K562 (cell line): Measurements from ENCODE around the gene COASY. TPM values are rescaled to one million over a fixed set of nuclear protein-coding genes. Genes with fewer than 3 reads are reported as not detected.
A peak's percentile ranks its signal among the peaks of the same experiment; 100 is the strongest.

Experiments
- FOXO4 ChIP-seq: fragments of 450-650 bp; formaldehyde crosslinking; IDR thresholded peaks from 2 replicates; pipeline ENCODE4 v1.4.0; 2020; ENCODE audit warnings: mild to moderate bottlenecking, moderate library complexity
- IFI16 ChIP-seq: fragments of 250-450 bp; sonication (Bioruptor Pico); IDR thresholded peaks from 2 replicates; pipeline ENCODE4 v2.1.2; 2022; ENCODE audit warnings: mild to moderate bottlenecking, inconsistent platforms
- MAZ ChIP-seq, 2 experiments: fragments of 450-650 bp in 1 of 2; sonication (generic) in 1 of 2; formaldehyde crosslinking; IDR thresholded peaks in 1 of 2; conservative IDR thresholded peaks in 1 of 2; 2 replicates each; pipeline versions ENCODE4 v1.4.0 to v1.5.0; 2020; ENCODE audit warnings: mild to moderate bottlenecking in 1 of 2, missing genetic modification reagents in 1 of 2
- RAD21 ChIP-seq, 2 experiments: fragments of 250-450 bp in 1 of 2; fragments of 450-650 bp in 1 of 2; sonication (Bioruptor Pico) in 1 of 2; formaldehyde crosslinking in 1 of 2; IDR thresholded peaks in 1 of 2; conservative IDR thresholded peaks in 1 of 2; 2 replicates each; pipeline versions ENCODE4 v1.4.0 to v1.8.0; 2020 to 2022; ENCODE audit warnings: mild to moderate bottlenecking in 2 of 2, moderate library complexity in 1 of 2
- TAF1 ChIP-seq: IDR thresholded peaks from 2 replicates; pipeline ENCODE4 v1.6.1; 2011; ENCODE audit warnings: mild to moderate bottlenecking, low read length, moderate library complexity; ENCODE audit not compliant: insufficient read depth, control insufficient read depth, severe bottlenecking; ENCODE audit errors: extremely low read depth
- polyA plus RNA-seq, 8 experiments: library from polyadenylated mRNA; depleted of rRNA in 4 of 8; stranded (reverse) in 5 of 8; unstranded in 3 of 8; fragments of >200 nt; fragmentation: Nextera tagmentation in 2 of 8; fragmentation: Illumina TruSeq in 1 of 8; extraction: Ambion mirVana in 2 of 8; extraction: Trizol in 1 of 8; gene quantifications; 2 replicates each; pipeline versions ENCODE4 v1.2.1 to v1.2.3, GENCODE V29; 2011 to 2014; ENCODE audit warnings: inconsistent platforms in 1 of 8, missing spikeins in 1 of 8
- total RNA-seq, 7 experiments: library from RNA; depleted of rRNA in 6 of 7; stranded (reverse); fragments of >200 nt in 6 of 7; fragmentation: Illumina TruSeq in 2 of 7; extraction: Trizol in 2 of 7; gene quantifications; 2 replicates each; pipeline versions ENCODE4 v1.2.1 to v1.2.3, GENCODE V29; 2011 to 2021; ENCODE audit warnings: low replicate concordance in 1 of 7
- TF ChIP-seq, protein P1 (sequence below), 2 experiments: fragments of 450-650 bp; conservative IDR thresholded peaks; 2 replicates each; pipeline ENCODE4 v1.6.1; 2017; ENCODE audit warnings: mild to moderate bottlenecking in 2 of 2, moderate library complexity in 2 of 2
- TF ChIP-seq, protein P2 (sequence below): sonication (generic); formaldehyde crosslinking; IDR thresholded peaks from 2 replicates; pipeline ENCODE4 v1.8.1; 2022; ENCODE audit warnings: missing genetic modification reagents
- TF ChIP-seq, protein P3 (sequence below): sonication (generic); formaldehyde crosslinking; IDR thresholded peaks from 2 replicates; pipeline ENCODE4 v1.8.0; 2022; ENCODE audit warnings: mild to moderate bottlenecking, missing genetic modification reagents

Gene COASY
- total and polyA plus RNA-seq, 9 of the 15 experiments (the other 6 are each of a cell fraction or from before 2014, with no cell fraction given), result 25.4 to 175 (median 62.3) TPM

- TF ChIP-seq TAF1 (no peak), IFI16 (CRISPR knock-in tag) (no peak), FOXO4 (no peak), RAD21 (CRISPR knock-in tag; conservative IDR thresholded peaks at IDR 0.05 in 1 of 2, IDR thresholded peaks at IDR 0.05 in 1 of 2) (peak; percentile 58 to 80), MAZ (CRISPR knock-in tag; conservative IDR thresholded peaks at IDR 0.05 in 1 of 2, IDR thresholded peaks at IDR 0.05 in 1 of 2) (peak; percentile 12 to 93; a peak in 2 of 4 replicates)
- TF ChIP-seq, protein P1, sequence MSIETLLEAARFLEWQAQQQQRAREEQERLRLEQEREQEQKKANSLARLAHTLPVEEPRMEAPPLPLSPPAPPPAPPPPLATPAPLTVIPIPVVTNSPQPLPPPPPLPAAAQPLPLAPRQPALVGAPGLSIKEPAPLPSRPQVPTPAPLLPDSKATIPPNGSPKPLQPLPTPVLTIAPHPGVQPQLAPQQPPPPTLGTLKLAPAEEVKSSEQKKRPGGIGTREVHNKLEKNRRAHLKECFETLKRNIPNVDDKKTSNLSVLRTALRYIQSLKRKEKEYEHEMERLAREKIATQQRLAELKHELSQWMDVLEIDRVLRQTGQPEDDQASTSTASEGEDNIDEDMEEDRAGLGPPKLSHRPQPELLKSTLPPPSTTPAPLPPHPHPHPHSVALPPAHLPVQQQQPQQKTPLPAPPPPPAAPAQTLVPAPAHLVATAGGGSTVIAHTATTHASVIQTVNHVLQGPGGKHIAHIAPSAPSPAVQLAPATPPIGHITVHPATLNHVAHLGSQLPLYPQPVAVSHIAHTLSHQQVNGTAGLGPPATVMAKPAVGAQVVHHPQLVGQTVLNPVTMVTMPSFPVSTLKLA (conservative IDR thresholded peaks at IDR 0.05), result no peak
- TF ChIP-seq, protein P2, sequence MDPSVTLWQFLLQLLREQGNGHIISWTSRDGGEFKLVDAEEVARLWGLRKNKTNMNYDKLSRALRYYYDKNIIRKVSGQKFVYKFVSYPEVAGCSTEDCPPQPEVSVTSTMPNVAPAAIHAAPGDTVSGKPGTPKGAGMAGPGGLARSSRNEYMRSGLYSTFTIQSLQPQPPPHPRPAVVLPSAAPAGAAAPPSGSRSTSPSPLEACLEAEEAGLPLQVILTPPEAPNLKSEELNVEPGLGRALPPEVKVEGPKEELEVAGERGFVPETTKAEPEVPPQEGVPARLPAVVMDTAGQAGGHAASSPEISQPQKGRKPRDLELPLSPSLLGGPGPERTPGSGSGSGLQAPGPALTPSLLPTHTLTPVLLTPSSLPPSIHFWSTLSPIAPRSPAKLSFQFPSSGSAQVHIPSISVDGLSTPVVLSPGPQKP (CRISPR knock-in tag), result no peak
- TF ChIP-seq, protein P3, sequence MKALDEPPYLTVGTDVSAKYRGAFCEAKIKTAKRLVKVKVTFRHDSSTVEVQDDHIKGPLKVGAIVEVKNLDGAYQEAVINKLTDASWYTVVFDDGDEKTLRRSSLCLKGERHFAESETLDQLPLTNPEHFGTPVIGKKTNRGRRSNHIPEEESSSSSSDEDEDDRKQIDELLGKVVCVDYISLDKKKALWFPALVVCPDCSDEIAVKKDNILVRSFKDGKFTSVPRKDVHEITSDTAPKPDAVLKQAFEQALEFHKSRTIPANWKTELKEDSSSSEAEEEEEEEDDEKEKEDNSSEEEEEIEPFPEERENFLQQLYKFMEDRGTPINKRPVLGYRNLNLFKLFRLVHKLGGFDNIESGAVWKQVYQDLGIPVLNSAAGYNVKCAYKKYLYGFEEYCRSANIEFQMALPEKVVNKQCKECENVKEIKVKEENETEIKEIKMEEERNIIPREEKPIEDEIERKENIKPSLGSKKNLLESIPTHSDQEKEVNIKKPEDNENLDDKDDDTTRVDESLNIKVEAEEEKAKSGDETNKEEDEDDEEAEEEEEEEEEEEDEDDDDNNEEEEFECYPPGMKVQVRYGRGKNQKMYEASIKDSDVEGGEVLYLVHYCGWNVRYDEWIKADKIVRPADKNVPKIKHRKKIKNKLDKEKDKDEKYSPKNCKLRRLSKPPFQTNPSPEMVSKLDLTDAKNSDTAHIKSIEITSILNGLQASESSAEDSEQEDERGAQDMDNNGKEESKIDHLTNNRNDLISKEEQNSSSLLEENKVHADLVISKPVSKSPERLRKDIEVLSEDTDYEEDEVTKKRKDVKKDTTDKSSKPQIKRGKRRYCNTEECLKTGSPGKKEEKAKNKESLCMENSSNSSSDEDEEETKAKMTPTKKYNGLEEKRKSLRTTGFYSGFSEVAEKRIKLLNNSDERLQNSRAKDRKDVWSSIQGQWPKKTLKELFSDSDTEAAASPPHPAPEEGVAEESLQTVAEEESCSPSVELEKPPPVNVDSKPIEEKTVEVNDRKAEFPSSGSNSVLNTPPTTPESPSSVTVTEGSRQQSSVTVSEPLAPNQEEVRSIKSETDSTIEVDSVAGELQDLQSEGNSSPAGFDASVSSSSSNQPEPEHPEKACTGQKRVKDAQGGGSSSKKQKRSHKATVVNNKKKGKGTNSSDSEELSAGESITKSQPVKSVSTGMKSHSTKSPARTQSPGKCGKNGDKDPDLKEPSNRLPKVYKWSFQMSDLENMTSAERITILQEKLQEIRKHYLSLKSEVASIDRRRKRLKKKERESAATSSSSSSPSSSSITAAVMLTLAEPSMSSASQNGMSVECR (CRISPR knock-in tag), result peak; percentile 42; the same call in 1 of the 2 replicates
Observed at GRCh38 chr17:42578282-42578869, 16.4 kb downstream of the COASY start (continued).
